Prostate gland (tissue), 2 donors: ENCODE results near the gene MYO5B.

Source experiments
- POLR2AphosphoS5 ChIP-seq: sonication (generic); formaldehyde crosslinking; IDR thresholded peaks from one replicate; pipeline ENCODE4 v1.6.1; 2017; ENCODE audit warnings: antibody characterized with exemption
- TF ChIP-seq, protein P1 (sequence below), 4 experiments: fragments of 200-600 bp in 2 of 4; fragments of 450-650 bp in 2 of 4; sonication (generic) in 2 of 4; IDR thresholded peaks; 1 replicate in 3 of 4; 2 replicates in 1 of 4; pipeline ENCODE4 v1.5.1; 2016 to 2019; ENCODE audit warnings: antibody characterized with exemption in 4 of 4, mild to moderate bottlenecking in 2 of 4, moderate library complexity in 2 of 4

DNA sequence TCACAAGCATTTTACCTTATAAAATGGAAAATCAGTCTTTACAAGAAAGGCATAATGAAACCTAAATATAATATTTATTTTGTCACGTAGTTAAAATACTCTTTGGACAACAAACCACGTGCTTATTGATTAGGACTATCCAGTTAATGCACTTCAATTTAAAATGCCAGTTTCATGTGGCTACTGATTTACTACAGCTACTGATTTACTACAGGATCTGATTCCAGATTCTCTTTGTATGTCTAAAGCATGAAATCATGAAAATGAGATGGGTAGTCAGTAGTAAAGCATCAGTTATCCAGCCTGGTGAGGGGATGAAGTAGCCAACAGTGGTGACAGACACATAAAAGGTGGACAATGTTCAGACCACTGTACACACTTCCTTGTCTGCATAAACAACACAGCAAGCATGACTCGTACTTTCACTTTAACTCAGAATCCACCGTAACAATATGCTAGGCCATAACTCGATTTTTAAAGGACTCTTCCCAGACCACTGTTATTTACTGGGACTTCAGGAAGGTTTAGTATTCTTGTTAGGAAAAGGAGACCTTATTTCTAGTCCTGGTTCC lies 406.5 kb downstream of the MYO5B start:
- TF ChIP-seq POLR2AphosphoS5: no peak
- TF ChIP-seq, protein P1, sequence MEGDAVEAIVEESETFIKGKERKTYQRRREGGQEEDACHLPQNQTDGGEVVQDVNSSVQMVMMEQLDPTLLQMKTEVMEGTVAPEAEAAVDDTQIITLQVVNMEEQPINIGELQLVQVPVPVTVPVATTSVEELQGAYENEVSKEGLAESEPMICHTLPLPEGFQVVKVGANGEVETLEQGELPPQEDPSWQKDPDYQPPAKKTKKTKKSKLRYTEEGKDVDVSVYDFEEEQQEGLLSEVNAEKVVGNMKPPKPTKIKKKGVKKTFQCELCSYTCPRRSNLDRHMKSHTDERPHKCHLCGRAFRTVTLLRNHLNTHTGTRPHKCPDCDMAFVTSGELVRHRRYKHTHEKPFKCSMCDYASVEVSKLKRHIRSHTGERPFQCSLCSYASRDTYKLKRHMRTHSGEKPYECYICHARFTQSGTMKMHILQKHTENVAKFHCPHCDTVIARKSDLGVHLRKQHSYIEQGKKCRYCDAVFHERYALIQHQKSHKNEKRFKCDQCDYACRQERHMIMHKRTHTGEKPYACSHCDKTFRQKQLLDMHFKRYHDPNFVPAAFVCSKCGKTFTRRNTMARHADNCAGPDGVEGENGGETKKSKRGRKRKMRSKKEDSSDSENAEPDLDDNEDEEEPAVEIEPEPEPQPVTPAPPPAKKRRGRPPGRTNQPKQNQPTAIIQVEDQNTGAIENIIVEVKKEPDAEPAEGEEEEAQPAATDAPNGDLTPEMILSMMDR (IDR thresholded peaks at IDR 0.05): no peak
